Umbilical cord (tissue), 2 donors: ENCODE measurements around the gene SLC39A2. TPM values are rescaled to one million over a fixed set of nuclear protein-coding genes. Genes with fewer than 3 reads are reported as not detected.
"Not testable (repeated sequence)": the region's sequence is repeated elsewhere in the genome, so short reads cannot be mapped to it uniquely, and the experiment has no call there.

ENCODE experiments used
- DNase-seq: peaks from one replicate; pipeline ENCODE4 v3.0.0-alpha.2; 2015; ENCODE audit warnings: low spot score
- total RNA-seq: library from RNA; depleted of rRNA; stranded (reverse); fragments of >200 nt; gene quantifications from one replicate; pipeline ENCODE4 v1.2.3, GENCODE V29; 2014; ENCODE audit warnings: low replicate concordance; ENCODE audit not compliant: insufficient read depth

Gene SLC39A2
- not detected for total RNA-seq

- peak; percentile 95 for DNase-seq
Observed at GRCh38 chr14:20998674-20999366, at the start of gene SLC39A2. Gene SLC39A2, plus strand, starts transcription at chr14:20999293. Its CDS starts 154 bp downstream, at chr14:20999447.

GRCh38 chr14:20954736-20955537 is 44.2 kb upstream of the SLC39A2 start, which contains the start of gene RNASE2:
Gene RNASE2, plus strand, starts transcription at chr14:20955487. Its CDS starts 285 bp downstream, at chr14:20955772.
- DNase-seq = not testable (repeated sequence)

- DNase-seq = not testable (repeated sequence)
Observed at GRCh38 chr14:20955538-20955873, 43.6 kb upstream of the SLC39A2 start.

GRCh38 chr14:20956376-20956976 is 42.6 kb upstream of the SLC39A2 start:
- DNase-seq = no peak

GRCh38 chr14:20958946-20959345 is 40.1 kb upstream of the SLC39A2 start:
- not testable (repeated sequence) for DNase-seq

GRCh38 chr14:20969336-20969735 is 29.8 kb upstream of the SLC39A2 start:
- no peak for DNase-seq

- DNase-seq = no peak
Observed at GRCh38 chr14:20970647-20970982, 28.5 kb upstream of the SLC39A2 start.

GRCh38 chr14:20970983-20971704 is 27.9 kb upstream of the SLC39A2 start:
- peak; percentile 93 for DNase-seq

- no peak for DNase-seq
Observed at GRCh38 chr14:20971705-20972021, 27.4 kb upstream of the SLC39A2 start.

- no peak for DNase-seq
Observed at GRCh38 chr14:20973501-20973900, 25.6 kb upstream of the SLC39A2 start.

- DNase-seq = no peak
Observed at GRCh38 chr14:20976291-20976690, 22.8 kb upstream of the SLC39A2 start.

- no peak for DNase-seq
Observed at GRCh38 chr14:20978687-20979086, 20.4 kb upstream of the SLC39A2 start.

- DNase-seq = no peak
Observed at GRCh38 chr14:20980906-20981305, 18.2 kb upstream of the SLC39A2 start.

- DNase-seq = no peak
Observed at GRCh38 chr14:20982646-20983369, 16.3 kb upstream of the SLC39A2 start.

GRCh38 chr14:20985650-20986049 is 13.4 kb upstream of the SLC39A2 start:
- DNase-seq = not testable (repeated sequence)

GRCh38 chr14:20986811-20987210 is 12.3 kb upstream of the SLC39A2 start:
- peak; percentile 61 for DNase-seq

- DNase-seq = no peak
Observed at GRCh38 chr14:20988717-20989470, 10.2 kb upstream of the SLC39A2 start.

- no peak for DNase-seq
Observed at GRCh38 chr14:20989471-20989786, 9.7 kb upstream of the SLC39A2 start.

GRCh38 chr14:20989787-20990600 is 9.1 kb upstream of the SLC39A2 start, which contains the start of gene METTL17:
Gene METTL17, plus strand, starts transcription at chr14:20989980. Its CDS starts 23 bp downstream, at chr14:20990003.
- DNase-seq = peak; percentile 99

- no peak for DNase-seq
Observed at GRCh38 chr14:20996521-20996920, 2.6 kb upstream of the SLC39A2 start.
